K562 (cell line): Measurements from ENCODE around the gene ERFL.
A peak's percentile ranks its signal among the peaks of the same experiment; 100 is the strongest.

Experiments
- CHD2 ChIP-seq: IDR thresholded peaks from 2 replicates; pipeline ENCODE4 v1.6.1; 2011; ENCODE audit warnings: low read depth, low read length
- CREBBP ChIP-seq: IDR thresholded peaks from one replicate; pipeline ENCODE4 v1.6.1; 2012; ENCODE audit warnings: low read depth, mild to moderate bottlenecking, control low read depth, inconsistent platforms, low read length
- CTCF ChIP-seq, 3 experiments: IDR thresholded peaks in 2 of 3; conservative IDR thresholded peaks in 1 of 3; 2 replicates each; pipeline ENCODE4 v1.5.1; 2011 to 2012; ENCODE audit warnings: low read length in 3 of 3, mild to moderate bottlenecking in 3 of 3, control low read depth in 2 of 3, improper control_type of control experiment in 1 of 3, inconsistent platforms in 1 of 3, low read depth in 1 of 3, mixed read lengths in 1 of 3, moderate library complexity in 1 of 3; ENCODE audit not compliant: insufficient read depth in 2 of 3
- FOXK2 ChIP-seq, 2 experiments: fragments of 450-650 bp; IDR thresholded peaks in 1 of 2; conservative IDR thresholded peaks in 1 of 2; 2 replicates each; pipeline ENCODE4 v1.6.1; 2016; ENCODE audit warnings: low read depth in 2 of 2, mild to moderate bottlenecking in 1 of 2
- MAFK ChIP-seq: IDR thresholded peaks from 2 replicates; pipeline ENCODE4 v1.6.1; 2011; ENCODE audit warnings: low read length, improper control_type of control experiment
- MAZ ChIP-seq, 2 experiments: fragments of 450-650 bp in 1 of 2; sonication (generic) in 1 of 2; formaldehyde crosslinking; IDR thresholded peaks in 1 of 2; conservative IDR thresholded peaks in 1 of 2; 2 replicates each; pipeline versions ENCODE4 v1.4.0 to v1.5.0; 2020; ENCODE audit warnings: mild to moderate bottlenecking in 1 of 2, missing genetic modification reagents in 1 of 2
- POLR2A ChIP-seq: fragments of 450-650 bp; conservative IDR thresholded peaks from 2 replicates; pipeline ENCODE4 v1.6.1; 2016
- POLR2B ChIP-seq: fragments of 450-650 bp; IDR thresholded peaks from 2 replicates; pipeline ENCODE4 v1.6.1; 2018; ENCODE audit warnings: low read depth; ENCODE audit not compliant: partially characterized antibody
- RAD51 ChIP-seq: fragments of 450-650 bp; IDR thresholded peaks from 2 replicates; pipeline ENCODE4 v1.7.1; 2016; ENCODE audit warnings: low read depth, mild to moderate bottlenecking, borderline replicate concordance
- RBM39 ChIP-seq: fragments of 200-400 bp; formaldehyde crosslinking; optimal IDR thresholded peaks from 2 replicates; pipeline ENCODE3; 2018; ENCODE audit warnings: low read depth, low read length
- SIX5 ChIP-seq, 2 experiments: IDR thresholded peaks; 2 replicates each; pipeline ENCODE4 v1.6.1; 2011; ENCODE audit warnings: low read length in 2 of 2, borderline replicate concordance in 1 of 2, low read depth in 1 of 2, mild to moderate bottlenecking in 1 of 2, moderate library complexity in 1 of 2; ENCODE audit not compliant: insufficient read depth in 1 of 2
- SRF ChIP-seq, 2 experiments: fragments of 250-450, 450-650 bp in 1 of 2; sonication (Bioruptor Pico) in 1 of 2; sonication (generic) in 1 of 2; formaldehyde crosslinking; IDR thresholded peaks; 2 replicates each; pipeline versions ENCODE4 v1.5.0 to v1.5.1; 2020 to 2022; ENCODE audit warnings: mild to moderate bottlenecking in 1 of 2, missing genetic modification reagents in 1 of 2
- TF ChIP-seq, protein P1 (sequence below): sonication (generic); formaldehyde crosslinking; IDR thresholded peaks from 2 replicates; pipeline ENCODE4 v1.8.1; 2023; ENCODE audit warnings: mild to moderate bottlenecking, missing genetic modification reagents

DNA sequence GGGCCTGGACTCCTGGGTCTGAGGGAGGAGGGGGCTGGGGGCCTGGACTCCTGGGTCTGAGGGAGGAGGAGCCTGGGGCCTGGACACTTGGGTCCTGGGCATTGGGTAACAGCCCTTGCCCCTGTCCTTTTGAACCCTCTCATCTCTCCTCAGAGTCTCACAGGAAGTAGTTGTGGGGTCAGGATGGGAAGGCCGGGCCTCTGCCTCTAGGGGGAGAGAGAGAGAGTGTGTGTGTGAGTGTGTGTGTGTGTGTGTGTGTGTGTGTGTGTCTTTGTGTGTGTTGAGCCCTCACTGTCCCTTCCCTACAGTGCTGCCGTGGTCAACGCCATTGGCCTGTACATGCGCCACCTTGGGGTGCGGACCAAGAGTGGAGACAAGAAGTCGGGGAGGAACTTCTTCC lies 34.4 kb downstream of the ERFL start:
- TF ChIP-seq CHD2 (no peak), RAD51 (no peak), FOXK2 (conservative IDR thresholded peaks at IDR 0.05 in 1 of 2, IDR thresholded peaks at IDR 0.05 in 1 of 2; ENCODE audit: low read depth in 2 of 2) (no peak), CTCF (IDR thresholded peaks at IDR 0.05 in 2 of 3, conservative IDR thresholded peaks at IDR 0.05 in 1 of 3; ENCODE audit: insufficient read depth in 2 of 3, low read depth in 1 of 3, low read length in 3 of 3) (peak; percentile 39 to 43 (median 40); a peak in 5 of 6 replicates), MAZ (CRISPR knock-in tag; conservative IDR thresholded peaks at IDR 0.05 in 1 of 2, IDR thresholded peaks at IDR 0.05 in 1 of 2) (no peak), POLR2A (no peak), SRF (CRISPR knock-in tag; IDR thresholded peaks at IDR 0.05) (no peak), POLR2B (no peak), CREBBP (no peak), MAFK (no peak), SIX5 (IDR thresholded peaks at IDR 0.05; ENCODE audit: borderline replicate concordance in 1 of 2, insufficient read depth in 1 of 2, low read depth in 1 of 2, low read length in 2 of 2) (no peak), RBM39 (no peak)
- TF ChIP-seq, protein P1, sequence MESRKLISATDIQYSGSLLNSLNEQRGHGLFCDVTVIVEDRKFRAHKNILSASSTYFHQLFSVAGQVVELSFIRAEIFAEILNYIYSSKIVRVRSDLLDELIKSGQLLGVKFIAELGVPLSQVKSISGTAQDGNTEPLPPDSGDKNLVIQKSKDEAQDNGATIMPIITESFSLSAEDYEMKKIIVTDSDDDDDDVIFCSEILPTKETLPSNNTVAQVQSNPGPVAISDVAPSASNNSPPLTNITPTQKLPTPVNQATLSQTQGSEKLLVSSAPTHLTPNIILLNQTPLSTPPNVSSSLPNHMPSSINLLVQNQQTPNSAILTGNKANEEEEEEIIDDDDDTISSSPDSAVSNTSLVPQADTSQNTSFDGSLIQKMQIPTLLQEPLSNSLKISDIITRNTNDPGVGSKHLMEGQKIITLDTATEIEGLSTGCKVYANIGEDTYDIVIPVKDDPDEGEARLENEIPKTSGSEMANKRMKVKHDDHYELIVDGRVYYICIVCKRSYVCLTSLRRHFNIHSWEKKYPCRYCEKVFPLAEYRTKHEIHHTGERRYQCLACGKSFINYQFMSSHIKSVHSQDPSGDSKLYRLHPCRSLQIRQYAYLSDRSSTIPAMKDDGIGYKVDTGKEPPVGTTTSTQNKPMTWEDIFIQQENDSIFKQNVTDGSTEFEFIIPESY (CRISPR knock-in tag) = no peak
